K562 (cell line): ENCODE data around the gene JMJD1C. TPM values are rescaled to one million over a fixed set of nuclear protein-coding genes. Genes with fewer than 3 reads are reported as not detected.
A peak's percentile ranks its signal among the peaks of the same experiment; 100 is the strongest.

Experiments used
- ARNT ChIP-seq, 2 experiments: fragments of 450-650 bp; IDR thresholded peaks; 2 replicates each; pipeline ENCODE4 v1.6.1; 2016; ENCODE audit warnings: mild to moderate bottlenecking in 1 of 2
- EWSR1 ChIP-seq: fragments of 450-650 bp; IDR thresholded peaks from 2 replicates; pipeline ENCODE4 v1.6.1; 2018; ENCODE audit warnings: borderline replicate concordance, mild to moderate bottlenecking, low read depth, moderate library complexity; ENCODE audit not compliant: partially characterized antibody
- KAT8 ChIP-seq: fragments of 450-650 bp; IDR thresholded peaks from 2 replicates; pipeline ENCODE4 v1.6.1; 2016; ENCODE audit warnings: low read depth, mild to moderate bottlenecking
- KLF6 ChIP-seq: fragments of 250-450 bp; sonication (Bioruptor Pico); IDR thresholded peaks from 2 replicates; pipeline ENCODE4 v1.4.0; 2020; ENCODE audit warnings: mild to moderate bottlenecking, moderate library complexity, borderline replicate concordance
- MYNN ChIP-seq, 2 experiments: sonication (generic); formaldehyde crosslinking in 1 of 2; IDR thresholded peaks; 2 replicates each; pipeline versions ENCODE4 v1.5.0 to v1.6.1; 2016 to 2020; ENCODE audit warnings: antibody characterized with exemption in 1 of 2, missing genetic modification reagents in 1 of 2
- NCOA6 ChIP-seq: fragments of 450-650 bp; IDR thresholded peaks from 2 replicates; pipeline ENCODE4 v1.6.1; 2017; ENCODE audit warnings: mild to moderate bottlenecking
- RBM17 ChIP-seq: fragments of 200-400 bp; formaldehyde crosslinking; IDR thresholded peaks from 2 replicates; pipeline ENCODE4 v1.6.1; 2017; ENCODE audit warnings: low read depth, mild to moderate bottlenecking, low read length, borderline replicate concordance
- TAL1 ChIP-seq: fragments of 450-650 bp; IDR thresholded peaks from 2 replicates; pipeline ENCODE4 v1.6.1; 2016; ENCODE audit warnings: mild to moderate bottlenecking
- U2AF2 ChIP-seq: fragments of 200-400 bp; formaldehyde crosslinking; optimal IDR thresholded peaks from 2 replicates; pipeline ENCODE3; 2017; ENCODE audit warnings: low read depth, mild to moderate bottlenecking, low read length
- ZFP1 ChIP-seq: fragments of 450-650 bp; formaldehyde crosslinking; IDR thresholded peaks from 2 replicates; pipeline ENCODE4 v1.4.0; 2020; ENCODE audit warnings: mild to moderate bottlenecking, mixed read lengths
- ZNF197 ChIP-seq: fragments of 200-800 bp; sonication (Bioruptor generic); IDR thresholded peaks from 2 replicates; pipeline ENCODE4 v1.6.1; 2016; ENCODE audit warnings: low read depth, missing genetic modification characterization, missing compliant biosample characterization
- polyA plus RNA-seq, 8 experiments: library from polyadenylated mRNA; depleted of rRNA in 4 of 8; stranded (reverse) in 5 of 8; unstranded in 3 of 8; fragments of >200 nt; fragmentation: Nextera tagmentation in 2 of 8; fragmentation: Illumina TruSeq in 1 of 8; extraction: Ambion mirVana in 2 of 8; extraction: Trizol in 1 of 8; gene quantifications; 2 replicates each; pipeline versions ENCODE4 v1.2.1 to v1.2.3, GENCODE V29; 2011 to 2014; ENCODE audit warnings: inconsistent platforms in 1 of 8, missing spikeins in 1 of 8
- total RNA-seq, 7 experiments: library from RNA; depleted of rRNA in 6 of 7; stranded (reverse); fragments of >200 nt in 6 of 7; fragmentation: Illumina TruSeq in 2 of 7; extraction: Trizol in 2 of 7; gene quantifications; 2 replicates each; pipeline versions ENCODE4 v1.2.1 to v1.2.3, GENCODE V29; 2011 to 2021; ENCODE audit warnings: low replicate concordance in 1 of 7
- TF ChIP-seq, protein P1 (sequence below), 2 experiments: fragments of 450-650 bp; formaldehyde crosslinking in 1 of 2; IDR thresholded peaks; 2 replicates each; pipeline versions ENCODE4 v1.4.0 to v1.6.1; 2014 to 2020; ENCODE audit warnings: mild to moderate bottlenecking in 2 of 2, borderline replicate concordance in 1 of 2, low read depth in 1 of 2
- TF ChIP-seq, protein P2 (sequence below): fragments of 250-450 bp; sonication (Bioruptor Pico); IDR thresholded peaks from 2 replicates; pipeline ENCODE4 v1.8.0; 2022; ENCODE audit warnings: inconsistent platforms, mild to moderate bottlenecking, moderate library complexity, borderline replicate concordance
- TF ChIP-seq, protein P3 (sequence below): IDR thresholded peaks from 2 replicates; pipeline ENCODE4 v1.6.1; 2014; ENCODE audit warnings: antibody characterized with exemption
- TF ChIP-seq, protein P4 (sequence below): fragments of 450-650 bp; formaldehyde crosslinking; IDR thresholded peaks from 2 replicates; pipeline ENCODE4 v1.4.0; 2022; ENCODE audit warnings: missing genetic modification characterization

The JMJD1C gene
- total and polyA plus RNA-seq, 9 of the 15 experiments (the other 6 are each of a cell fraction or from before 2014, with no cell fraction given), result 25.3 to 68.0 (median 47.2) TPM

DNA sequence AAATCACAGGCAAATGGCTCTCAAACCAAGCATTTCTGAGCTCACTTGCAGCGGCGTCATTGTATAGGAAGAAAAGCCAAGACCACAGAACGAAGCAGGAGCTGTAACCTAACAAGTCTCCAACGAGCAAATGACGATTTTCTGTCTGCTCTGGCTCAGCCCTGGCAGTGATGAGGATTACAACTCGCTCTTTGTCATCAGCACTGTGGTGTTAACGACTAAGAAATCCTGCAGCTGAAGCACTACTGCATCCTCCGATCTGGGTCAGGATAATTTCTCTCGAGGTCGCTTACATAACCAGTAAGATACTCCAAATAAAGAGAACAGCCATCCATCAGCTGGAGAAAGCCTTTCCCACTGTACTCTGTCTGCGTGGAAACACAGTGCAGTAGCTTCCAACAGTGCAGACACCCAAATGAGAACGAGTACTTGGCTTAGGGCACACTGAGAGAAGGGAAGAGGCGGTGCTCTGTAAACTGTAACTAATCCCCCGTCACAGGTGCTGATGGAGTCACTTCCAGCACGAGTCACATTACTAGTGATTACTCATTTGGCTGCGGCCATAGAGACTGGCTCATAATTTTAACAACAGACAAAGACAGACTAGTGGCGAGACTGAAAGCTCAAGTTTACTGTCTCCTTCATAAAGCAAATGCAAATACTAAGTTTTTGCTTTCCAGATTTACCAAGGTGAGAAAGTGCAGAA, 196.8 kb downstream of the JMJD1C start (continued):
- no peak for TF ChIP-seq RBM17
- TF ChIP-seq, protein P1, sequence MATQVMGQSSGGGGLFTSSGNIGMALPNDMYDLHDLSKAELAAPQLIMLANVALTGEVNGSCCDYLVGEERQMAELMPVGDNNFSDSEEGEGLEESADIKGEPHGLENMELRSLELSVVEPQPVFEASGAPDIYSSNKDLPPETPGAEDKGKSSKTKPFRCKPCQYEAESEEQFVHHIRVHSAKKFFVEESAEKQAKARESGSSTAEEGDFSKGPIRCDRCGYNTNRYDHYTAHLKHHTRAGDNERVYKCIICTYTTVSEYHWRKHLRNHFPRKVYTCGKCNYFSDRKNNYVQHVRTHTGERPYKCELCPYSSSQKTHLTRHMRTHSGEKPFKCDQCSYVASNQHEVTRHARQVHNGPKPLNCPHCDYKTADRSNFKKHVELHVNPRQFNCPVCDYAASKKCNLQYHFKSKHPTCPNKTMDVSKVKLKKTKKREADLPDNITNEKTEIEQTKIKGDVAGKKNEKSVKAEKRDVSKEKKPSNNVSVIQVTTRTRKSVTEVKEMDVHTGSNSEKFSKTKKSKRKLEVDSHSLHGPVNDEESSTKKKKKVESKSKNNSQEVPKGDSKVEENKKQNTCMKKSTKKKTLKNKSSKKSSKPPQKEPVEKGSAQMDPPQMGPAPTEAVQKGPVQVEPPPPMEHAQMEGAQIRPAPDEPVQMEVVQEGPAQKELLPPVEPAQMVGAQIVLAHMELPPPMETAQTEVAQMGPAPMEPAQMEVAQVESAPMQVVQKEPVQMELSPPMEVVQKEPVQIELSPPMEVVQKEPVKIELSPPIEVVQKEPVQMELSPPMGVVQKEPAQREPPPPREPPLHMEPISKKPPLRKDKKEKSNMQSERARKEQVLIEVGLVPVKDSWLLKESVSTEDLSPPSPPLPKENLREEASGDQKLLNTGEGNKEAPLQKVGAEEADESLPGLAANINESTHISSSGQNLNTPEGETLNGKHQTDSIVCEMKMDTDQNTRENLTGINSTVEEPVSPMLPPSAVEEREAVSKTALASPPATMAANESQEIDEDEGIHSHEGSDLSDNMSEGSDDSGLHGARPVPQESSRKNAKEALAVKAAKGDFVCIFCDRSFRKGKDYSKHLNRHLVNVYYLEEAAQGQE (IDR thresholded peaks at IDR 0.05; ENCODE audit: borderline replicate concordance), result no peak; the same call in 1 of the 2 replicates
- TF ChIP-seq, protein P1 (CRISPR knock-in tag; IDR thresholded peaks at IDR 0.05; ENCODE audit: low read depth), result no peak
- TF ChIP-seq NCOA6, result no peak
- TF ChIP-seq KAT8, result no peak
- TF ChIP-seq TAL1, result 0 out of 2 replicates have a peak, but pooled peaks have one; percentile 9
- TF ChIP-seq, protein P2, sequence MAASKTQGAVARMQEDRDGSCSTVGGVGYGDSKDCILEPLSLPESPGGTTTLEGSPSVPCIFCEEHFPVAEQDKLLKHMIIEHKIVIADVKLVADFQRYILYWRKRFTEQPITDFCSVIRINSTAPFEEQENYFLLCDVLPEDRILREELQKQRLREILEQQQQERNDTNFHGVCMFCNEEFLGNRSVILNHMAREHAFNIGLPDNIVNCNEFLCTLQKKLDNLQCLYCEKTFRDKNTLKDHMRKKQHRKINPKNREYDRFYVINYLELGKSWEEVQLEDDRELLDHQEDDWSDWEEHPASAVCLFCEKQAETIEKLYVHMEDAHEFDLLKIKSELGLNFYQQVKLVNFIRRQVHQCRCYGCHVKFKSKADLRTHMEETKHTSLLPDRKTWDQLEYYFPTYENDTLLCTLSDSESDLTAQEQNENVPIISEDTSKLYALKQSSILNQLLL (CRISPR knock-in tag), result no peak
- TF ChIP-seq EWSR1, result no peak
- peak; percentile 61; the same call in 1 of the 2 replicates for TF ChIP-seq ZNF197 (CRISPR knock-in tag)
- TF ChIP-seq, protein P3, sequence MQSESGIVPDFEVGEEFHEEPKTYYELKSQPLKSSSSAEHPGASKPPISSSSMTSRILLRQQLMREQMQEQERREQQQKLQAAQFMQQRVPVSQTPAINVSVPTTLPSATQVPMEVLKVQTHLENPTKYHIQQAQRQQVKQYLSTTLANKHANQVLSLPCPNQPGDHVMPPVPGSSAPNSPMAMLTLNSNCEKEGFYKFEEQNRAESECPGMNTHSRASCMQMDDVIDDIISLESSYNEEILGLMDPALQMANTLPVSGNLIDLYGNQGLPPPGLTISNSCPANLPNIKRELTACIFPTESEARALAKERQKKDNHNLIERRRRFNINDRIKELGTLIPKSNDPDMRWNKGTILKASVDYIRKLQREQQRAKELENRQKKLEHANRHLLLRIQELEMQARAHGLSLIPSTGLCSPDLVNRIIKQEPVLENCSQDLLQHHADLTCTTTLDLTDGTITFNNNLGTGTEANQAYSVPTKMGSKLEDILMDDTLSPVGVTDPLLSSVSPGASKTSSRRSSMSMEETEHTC, result peak; percentile 91
- TF ChIP-seq, protein P4, sequence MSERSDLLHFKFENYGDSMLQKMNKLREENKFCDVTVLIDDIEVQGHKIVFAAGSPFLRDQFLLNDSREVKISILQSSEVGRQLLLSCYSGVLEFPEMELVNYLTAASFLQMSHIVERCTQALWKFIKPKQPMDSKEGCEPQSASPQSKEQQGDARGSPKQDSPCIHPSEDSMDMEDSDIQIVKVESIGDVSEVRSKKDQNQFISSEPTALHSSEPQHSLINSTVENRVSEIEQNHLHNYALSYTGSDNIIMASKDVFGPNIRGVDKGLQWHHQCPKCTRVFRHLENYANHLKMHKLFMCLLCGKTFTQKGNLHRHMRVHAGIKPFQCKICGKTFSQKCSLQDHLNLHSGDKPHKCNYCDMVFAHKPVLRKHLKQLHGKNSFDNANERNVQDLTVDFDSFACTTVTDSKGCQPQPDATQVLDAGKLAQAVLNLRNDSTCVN (CRISPR knock-in tag), result no peak
- no peak for TF ChIP-seq KLF6 (CRISPR knock-in tag)
- TF ChIP-seq U2AF2, result no peak
- TF ChIP-seq MYNN (IDR thresholded peaks at IDR 0.05), result peak; percentile 76; the same call in 1 of the 2 replicates
- TF ChIP-seq MYNN (CRISPR knock-in tag; IDR thresholded peaks at IDR 0.05), result no peak
- peak; percentile 63 to 91; a peak in 3 of 4 replicates for TF ChIP-seq ARNT (IDR thresholded peaks at IDR 0.05)
- TF ChIP-seq ZFP1 (CRISPR knock-in tag), result no peak
